NCI-H748 (cell line): ENCODE measurements around the gene NR3C1.

ENCODE experiments used
- DNase-seq: peaks from one replicate; lab custom pipeline; 2025; ENCODE audit not compliant: unreplicated experiment; lab: John Stamatoyannopoulos, UW

The NR3C1 gene

DNA sequence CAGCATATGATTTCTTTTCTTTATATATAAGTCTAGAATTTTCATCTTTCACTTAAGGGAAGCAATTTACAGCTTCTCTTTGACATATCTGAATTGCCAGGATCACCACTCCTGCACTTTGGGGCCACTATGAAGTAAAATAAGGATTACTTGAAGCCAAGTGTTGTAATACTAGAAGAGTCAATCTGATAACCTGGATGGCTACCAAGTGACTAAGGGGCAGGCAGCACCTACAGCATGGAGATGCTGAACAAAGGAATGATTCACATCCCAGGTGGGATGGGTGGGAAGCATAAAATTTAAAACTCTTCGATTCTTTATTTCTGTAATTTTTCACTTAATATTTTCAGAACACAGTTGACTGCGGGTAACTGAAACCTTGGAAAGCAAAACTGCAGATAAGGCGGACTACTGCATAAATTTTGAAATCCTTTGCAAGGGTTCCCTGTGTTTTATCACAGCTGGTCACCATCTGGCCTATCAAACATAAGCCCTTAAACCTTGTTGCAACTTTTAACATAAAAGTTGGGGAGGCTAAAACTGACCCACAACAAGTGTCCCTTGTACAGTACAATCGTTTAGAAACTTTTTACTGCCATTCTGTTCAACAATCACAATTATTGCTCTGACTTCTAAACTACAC, 31.2 kb downstream of the NR3C1 start:
- DNase-seq = no peak

- DNase-seq = no peak
Observed at GRCh38 chr5:143370440-143370839, 33.0 kb downstream of the NR3C1 start.

DNA sequence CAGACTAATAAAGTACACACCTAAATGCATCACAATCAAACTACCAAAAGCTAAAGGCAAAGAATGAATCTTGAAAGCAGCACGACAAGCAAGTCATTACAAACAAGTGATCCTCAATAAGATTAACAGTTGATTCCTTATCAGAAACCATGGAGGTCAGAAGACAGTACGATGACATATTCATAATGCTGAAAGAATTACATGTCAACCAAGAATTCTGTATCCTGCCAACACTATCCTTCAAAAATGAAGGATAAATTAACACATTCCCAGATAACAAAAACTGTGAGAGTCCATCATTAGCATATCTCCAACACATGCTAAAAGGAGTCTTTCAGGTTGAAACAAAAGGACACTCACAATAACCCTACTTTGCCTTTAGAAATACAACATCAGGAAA, 39.4 kb downstream of the NR3C1 start:
- no peak for DNase-seq

DNA sequence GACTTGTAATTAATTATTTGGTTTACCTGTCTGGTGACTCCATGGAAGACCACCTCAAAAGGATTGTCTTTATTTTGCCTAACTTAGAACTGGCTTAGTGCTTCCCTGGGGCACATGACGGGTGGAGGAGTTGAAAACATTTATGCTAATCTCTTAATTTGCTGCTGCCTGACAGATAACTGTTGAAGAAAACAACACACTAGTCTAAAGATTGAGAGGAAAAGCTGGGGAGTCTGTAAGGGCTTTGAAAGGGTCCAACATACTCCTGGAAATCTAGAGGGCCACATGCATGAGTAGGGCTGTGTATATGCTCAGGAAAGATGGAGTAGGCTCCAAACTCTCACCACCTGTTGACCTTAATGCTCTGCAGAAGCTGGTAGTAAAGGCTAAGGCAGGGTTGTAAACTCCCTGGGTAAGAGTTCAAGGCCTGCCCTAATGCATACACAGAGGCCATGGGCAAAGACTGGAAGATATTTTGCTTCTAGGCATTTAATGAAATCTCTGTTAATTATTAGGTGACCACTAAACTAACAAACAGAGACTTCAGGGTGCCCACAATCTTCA, 40.7 kb downstream of the NR3C1 start:
- no peak for DNase-seq

DNA sequence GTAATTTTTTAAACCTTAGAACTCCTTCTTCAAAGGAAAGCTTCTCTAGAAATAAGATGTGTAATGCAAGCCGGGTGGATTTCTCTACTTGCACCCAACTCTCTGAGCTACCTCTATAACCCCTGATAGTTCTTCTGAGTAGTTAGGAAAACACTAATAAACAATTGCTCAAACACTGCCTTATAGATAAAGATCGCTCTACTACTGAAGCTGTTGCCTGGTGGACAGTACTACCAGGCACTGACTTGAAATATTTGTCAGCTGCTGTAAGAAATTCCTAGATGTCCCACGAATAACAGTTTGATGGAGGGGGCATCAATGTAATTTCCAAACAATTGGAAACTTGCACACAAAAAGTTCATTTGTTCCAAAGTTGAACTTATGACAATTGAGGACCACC, 42.0 kb downstream of the NR3C1 start:
- DNase-seq = no peak

- DNase-seq = no peak
Observed at GRCh38 chr5:143360755-143361154, 42.7 kb downstream of the NR3C1 start.

DNA sequence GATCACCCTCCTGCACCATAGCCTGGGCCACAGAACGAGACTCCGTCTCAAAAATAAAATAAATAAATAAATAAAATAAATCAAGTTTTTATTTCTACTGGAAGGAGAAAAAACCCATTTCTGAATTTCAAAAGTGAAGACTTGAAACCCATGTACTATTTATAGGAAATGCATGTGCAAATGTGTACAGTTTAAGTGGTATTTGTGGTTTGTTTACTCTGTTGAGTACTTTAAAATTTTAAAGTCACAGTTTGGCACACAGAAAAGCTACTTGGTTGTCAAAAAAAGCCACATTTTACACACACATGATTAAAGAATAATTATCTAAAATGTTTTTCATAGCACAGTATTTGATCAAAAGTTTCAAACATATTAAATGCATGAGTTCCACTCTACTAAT, 43.6 kb downstream of the NR3C1 start:
- DNase-seq = no peak

DNA sequence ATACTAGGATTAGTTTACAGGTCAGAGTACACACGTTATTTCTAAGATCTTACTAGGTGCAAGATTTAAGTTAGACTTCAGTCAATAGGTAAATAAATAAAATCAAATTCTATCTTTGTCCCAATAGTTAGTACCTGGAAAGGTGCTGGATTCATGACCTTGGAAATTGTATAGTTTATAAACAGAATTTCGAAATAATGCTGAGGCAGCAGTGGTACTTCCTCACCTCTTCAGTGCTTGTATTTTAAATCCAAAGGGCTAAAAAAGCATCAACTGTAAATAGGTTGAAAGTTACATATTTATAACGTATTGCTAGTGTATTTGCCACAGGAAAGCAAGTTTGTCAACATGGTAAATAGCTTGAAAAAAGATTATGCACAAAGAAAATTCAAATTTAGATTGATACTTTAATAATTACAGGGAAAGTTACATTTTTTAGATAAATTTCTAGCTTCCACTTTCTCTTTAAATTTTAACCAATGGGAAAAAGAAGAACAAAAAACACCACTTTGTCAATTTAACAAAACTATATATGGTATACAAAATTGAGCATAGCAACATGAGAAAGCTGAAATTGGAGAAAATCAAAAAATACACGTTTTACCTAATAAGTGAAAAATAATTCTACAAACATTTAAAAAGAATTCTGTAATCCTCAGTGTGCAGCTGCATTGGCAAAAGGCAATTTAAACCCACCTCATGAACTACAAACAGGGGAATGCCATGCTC, 46.5 kb downstream of the NR3C1 start:
- DNase-seq = no peak

- peak; percentile 45 for DNase-seq
Observed at GRCh38 chr5:143355710-143356109, 47.8 kb downstream of the NR3C1 start.

GRCh38 chr5:143354025-143354424, 49.5 kb downstream of the NR3C1 start:
- no peak for DNase-seq

GRCh38 chr5:143352691-143353090, 50.8 kb downstream of the NR3C1 start:
- DNase-seq = no peak

- no peak for DNase-seq
Observed at GRCh38 chr5:143350751-143351602, 52.5 kb downstream of the NR3C1 start.

- DNase-seq = no peak
Observed at GRCh38 chr5:143350341-143350740, 53.1 kb downstream of the NR3C1 start.

DNA sequence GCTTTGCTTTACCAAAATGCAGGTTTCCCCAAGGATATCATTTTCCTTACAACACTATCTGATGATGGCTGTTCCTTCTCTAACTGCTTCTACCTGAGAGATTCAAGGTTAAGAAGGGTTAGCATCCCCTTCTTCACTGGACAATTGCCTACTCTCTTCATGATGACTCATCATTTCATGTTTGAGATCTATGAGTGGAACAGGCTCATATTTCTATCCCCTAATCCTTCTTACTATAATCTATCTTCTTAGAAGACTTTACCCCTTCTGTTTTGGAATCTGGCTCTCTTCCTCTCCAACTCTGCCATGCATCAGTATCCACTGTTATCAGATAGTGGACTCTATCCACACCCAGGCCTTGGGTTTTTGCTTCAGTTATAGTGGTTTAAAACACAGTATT, 54.3 kb downstream of the NR3C1 start:
- no peak for DNase-seq

DNA sequence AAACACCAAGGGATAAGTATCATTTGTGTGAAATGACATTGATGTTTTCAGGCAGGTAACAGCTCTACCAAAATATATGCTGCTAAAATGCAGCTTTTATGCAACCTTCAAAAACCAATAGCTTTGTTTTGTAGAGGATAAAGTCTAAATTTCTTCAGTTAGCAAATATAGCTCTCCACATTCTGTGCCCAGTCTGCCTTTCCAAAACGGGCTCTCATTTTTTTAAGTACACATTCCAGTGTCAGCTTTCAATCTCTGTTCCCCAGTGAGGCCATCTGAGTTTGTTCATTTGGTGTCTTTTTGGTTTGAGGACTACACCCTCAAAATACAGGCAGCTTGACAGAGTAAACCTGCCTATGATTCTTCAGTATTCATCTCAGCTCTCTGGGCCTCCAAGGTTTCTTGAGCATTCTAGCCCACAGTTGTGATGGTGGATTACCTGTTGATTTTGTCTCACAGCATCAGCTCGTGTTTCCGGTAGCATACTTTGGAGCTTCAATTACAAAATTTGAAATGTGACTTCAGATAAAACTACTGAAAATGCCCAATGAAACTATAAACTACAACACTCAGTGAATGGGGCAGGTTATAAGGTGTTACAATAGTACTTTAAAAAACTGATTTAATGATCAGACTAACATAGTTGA, 55.7 kb downstream of the NR3C1 start:
- no peak for DNase-seq

- no peak for DNase-seq
Observed at GRCh38 chr5:143347046-143347445, 56.4 kb downstream of the NR3C1 start.

- no peak for DNase-seq
Observed at GRCh38 chr5:143345671-143346440, 57.6 kb downstream of the NR3C1 start.

DNA sequence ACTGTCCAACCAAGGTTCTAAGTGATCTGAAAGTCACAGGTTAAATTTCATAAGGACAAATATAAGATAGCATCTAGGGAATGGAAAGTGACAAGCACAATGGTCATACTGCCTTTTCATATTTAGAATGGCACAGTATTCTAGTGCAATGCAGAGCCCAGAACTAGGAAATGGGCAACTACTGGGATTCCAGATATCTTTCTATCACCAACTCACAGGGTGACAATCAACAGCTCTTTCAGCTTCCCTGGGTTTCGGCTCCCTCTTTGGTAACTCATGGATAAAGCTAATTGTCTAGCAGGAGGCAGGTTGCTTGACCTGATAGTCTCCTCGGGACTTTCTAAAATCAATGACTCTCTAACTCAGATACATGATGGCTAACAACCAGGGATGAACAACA, 60.4 kb downstream of the NR3C1 start:
- no peak for DNase-seq

DNA sequence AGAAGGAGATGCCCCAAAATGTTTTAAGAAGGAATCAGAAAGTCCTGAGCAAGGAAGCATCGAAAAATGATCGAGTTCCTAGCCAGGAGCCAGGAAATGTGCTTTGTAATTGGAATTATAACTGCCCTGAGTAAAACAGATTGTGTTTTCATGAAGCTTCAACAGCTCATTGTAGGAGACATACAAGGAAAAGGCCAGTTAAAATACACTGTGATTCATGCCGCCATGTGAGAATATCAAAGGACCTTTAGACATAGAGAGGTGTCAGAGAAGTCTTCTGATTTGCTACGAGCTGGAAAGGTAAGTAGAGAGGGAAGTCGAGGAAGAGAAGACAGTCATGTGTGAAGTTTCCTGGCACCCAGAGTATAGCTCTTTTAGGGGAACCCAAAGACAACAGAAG, 60.9 kb downstream of the NR3C1 start:
- no peak for DNase-seq

DNA sequence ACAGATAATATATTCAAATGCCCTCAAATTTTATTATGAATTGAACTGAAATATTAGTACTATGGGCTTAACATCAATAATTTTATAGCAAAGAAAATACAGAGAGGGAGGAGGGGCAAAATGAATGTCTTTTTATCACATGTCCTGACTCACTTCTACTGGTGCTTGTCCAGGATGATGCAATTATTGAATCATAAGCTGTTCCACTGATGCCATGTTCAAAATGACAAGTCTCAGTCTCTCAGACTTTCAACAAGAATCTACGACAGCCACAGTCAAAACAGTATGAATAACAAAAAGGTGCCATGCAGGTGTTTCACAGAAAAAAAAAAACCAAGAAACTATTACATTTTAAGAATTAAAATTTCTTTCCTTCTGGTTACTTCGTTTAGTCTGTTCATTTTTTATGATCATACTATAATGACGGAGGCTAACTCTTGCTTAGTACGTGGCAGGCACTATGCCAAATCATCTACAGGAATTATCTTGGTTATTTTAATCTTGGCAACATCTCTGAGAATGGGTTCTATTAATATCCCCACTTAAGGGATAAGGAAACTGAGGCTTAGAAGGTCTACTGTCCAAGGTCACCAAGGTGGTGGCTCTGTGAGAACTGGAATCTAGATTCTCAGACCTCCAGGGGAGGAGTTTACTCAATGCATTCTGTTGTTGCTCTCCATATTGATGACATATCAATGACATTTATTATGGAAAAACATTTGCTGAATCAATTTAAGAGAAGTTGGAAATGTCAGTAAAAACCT, 61.5 kb downstream of the NR3C1 start:
- no peak for DNase-seq
